Measurements from ENCODE around the gene NR2F1-AS1.
"Not testable (repeated sequence)": the region's sequence is repeated elsewhere in the genome, so short reads cannot be mapped to it uniquely, and the experiment has no call there.

The NR2F1-AS1 gene

DNA sequence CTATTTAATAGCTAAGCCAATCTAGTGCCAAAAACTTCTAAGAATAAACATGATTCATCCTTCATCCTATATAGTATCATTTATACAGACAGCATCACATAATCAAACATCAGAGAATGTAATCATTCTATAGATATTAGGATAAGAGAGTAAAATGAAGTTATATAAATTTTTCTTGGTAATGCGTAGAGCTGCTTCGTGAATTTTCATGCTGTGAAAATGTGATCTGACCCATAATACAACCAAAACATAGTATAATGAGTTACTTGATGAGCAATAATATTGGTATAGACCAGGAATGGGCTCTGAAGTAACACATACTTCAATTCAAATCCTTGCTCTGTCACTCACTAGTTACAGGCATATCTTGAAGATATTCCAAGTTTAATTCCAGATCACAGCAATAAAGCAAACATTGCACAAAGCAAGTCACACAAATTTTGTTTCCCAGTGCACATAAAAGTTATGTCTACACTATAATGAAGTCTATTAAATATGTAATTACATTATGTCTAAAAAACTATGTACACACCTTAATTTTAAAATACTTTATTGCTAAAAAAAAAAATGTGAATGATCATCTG is 23.9 kb downstream of the NR2F1-AS1 start:
- DNase-seq (ENCODE audit: low read depth, low spot score): no peak

DNA sequence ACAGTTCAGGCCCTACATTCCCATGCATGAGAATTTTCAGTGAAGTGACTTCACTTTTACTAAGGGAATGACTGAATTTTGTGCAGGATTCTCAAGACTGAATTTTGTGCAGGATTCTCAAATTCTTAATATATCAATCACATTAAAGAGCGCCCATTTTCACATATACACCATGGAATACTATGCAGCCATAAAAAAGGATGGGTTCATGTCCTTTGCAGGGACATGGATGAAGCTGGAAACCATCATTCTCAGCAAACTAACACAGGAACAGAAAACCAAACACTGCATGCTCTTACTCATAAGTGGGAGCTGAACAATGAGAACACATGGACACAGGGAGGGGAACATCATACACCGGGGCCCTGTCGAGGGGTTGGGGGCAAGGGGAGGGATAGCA is 31.4 kb downstream of the NR2F1-AS1 start:
- H3K27ac ChIP-seq; DNase-seq (ENCODE audit: low read depth, low spot score): not testable (repeated sequence)

More for the DNA sequence above, 23.9 kb downstream of the NR2F1-AS1 start:
- H3K27ac ChIP-seq: no peak overlapping the region

DNA sequence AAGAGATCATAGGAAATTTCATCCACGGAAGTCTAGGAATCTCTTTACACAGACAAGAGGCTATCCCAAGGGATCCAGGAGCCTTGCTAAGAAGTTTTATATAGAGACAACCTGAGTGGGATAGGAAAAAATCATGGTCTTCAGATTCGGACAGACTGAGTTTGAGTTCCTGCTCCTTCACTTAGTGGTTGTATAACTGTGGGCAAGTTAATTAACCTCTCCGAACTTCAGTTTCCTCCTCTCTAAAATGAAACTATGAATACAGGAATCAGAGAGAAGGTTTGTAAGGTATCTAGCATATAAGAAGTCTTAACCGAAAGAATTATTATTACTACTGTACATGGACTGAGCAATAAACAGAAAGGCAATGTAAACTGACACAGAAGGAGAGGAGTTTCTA is 35.1 kb downstream of the NR2F1-AS1 start:
- DNase-seq (ENCODE audit: low read depth, low spot score): no peak
- H3K27ac ChIP-seq: no peak overlapping the region

DNA sequence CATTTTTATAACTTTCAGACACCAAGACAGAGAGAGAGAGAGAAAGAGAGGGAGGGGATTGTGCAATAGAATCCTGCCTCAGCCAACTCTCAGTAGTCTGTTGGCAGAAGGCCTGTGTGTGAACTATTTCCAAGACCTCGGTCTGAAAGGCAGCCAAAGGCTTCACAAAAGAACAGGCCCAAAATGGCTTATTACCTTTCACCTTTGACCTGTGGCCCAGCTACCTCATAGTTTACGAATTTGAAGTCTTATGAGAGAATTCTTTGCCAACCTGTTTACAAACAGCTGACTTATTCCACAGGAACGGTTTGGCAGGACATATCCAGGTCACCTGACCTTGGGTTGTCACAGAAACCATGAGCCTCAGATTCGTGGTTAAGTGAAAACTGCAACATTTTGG is 48.6 kb downstream of the NR2F1-AS1 start:
- DNase-seq (ENCODE audit: low read depth, low spot score): peak; percentile 8

DNA sequence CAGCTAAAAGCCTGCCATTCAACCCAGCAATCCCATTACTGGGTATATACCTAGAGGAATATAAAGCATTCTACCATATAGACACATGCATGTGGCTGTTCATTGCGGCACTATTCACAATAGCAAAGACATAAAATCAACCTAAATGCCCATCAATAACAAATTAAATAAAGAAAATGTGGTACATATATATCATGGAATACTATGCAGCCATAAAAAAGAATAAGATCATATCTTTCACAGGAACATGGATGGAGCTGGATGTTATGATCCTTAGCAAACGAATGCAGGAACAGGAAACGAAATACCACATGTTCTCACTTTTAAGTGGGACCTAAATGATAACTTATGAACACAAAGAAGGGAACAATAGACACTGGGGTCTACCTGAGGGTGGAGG is 59.2 kb downstream of the NR2F1-AS1 start:
- not testable (repeated sequence) for DNase-seq (ENCODE audit: low read depth, low spot score); H3K27ac ChIP-seq

More for the DNA sequence above, 48.6 kb downstream of the NR2F1-AS1 start:
- H3K27ac ChIP-seq: no peak overlapping the region

DNA sequence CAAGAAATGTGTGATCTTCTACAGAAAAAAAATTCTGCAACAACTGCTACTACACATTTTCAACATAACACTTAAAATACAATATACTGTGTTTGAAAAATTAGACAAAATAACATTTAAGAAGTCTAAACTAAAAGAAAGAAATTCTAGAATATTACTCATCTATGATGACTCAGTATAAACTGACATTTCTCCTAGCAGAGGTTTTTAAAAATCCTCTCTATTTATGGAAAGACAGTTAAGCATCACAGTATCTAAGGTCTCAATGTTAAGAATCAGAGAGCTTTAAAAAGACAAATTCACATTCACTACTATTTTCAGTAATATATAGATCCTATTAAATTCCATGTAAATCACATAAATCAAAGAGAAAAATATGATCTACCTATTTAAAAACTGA is 61.3 kb downstream of the NR2F1-AS1 start:
- H3K27ac ChIP-seq: no peak overlapping the region
- no peak for DNase-seq (ENCODE audit: low read depth, low spot score)

DNA sequence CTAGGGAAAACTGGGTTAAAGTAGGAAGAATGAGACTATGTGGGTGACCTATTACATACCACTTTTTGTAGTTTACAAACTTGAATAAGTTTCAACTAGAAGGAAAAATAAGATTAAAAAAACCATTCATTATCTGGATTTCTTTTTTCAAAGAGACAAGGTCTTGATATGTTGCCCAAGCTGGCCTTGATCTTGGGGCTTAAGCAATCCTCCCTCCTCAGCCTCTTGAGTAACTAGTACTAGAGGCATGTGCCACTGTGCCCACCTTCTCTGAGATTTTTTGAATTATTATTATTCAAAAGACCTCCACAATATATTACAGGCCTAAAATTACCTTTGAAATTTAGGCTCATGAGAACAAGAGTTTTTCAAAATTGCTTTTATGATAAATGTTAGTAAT is 63.2 kb downstream of the NR2F1-AS1 start:
- DNase-seq (ENCODE audit: low read depth, low spot score): no peak
- no peak overlapping the region for H3K27ac ChIP-seq

DNA sequence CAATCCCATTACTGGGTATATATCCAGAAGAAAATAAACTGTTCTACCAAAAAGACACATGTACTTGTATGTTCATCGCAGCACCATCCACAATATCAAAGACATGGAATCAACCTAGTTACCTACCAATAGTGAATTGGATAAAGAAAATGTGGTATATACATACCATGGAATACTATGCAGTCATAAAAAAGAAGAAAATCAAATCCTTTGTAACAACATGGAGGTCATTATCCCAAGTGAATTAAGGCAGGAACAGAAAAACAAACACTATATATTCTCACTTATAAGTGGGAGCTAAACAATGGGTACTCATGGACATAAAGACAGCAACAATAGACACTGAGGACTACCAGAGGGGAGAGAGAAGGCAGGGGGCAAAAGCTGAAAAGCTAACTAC is 67.7 kb downstream of the NR2F1-AS1 start:
- H3K27ac ChIP-seq: no peak overlapping the region
- no peak for DNase-seq (ENCODE audit: low read depth, low spot score)

DNA sequence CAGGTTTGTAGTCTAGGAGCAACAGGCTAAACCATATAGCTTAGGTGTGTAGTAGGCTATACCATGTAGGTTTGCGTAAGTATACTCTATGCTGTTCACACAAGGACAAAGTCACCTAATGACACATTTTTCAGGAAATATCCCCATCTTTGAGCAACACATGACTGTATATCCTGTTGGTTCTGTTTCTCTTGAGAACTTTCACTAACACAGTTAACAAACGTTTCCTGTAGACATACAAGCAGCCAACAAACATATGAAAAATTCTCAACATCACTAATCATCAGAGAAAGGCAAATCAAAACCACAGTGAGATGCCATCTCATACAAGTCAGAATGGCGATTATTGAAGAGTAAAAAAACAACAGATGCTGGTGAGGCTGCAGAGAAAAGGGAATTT is 68.2 kb downstream of the NR2F1-AS1 start:
- peak; percentile 34 for DNase-seq (ENCODE audit: low read depth, low spot score)
- H3K27ac ChIP-seq: no peak overlapping the region

DNA sequence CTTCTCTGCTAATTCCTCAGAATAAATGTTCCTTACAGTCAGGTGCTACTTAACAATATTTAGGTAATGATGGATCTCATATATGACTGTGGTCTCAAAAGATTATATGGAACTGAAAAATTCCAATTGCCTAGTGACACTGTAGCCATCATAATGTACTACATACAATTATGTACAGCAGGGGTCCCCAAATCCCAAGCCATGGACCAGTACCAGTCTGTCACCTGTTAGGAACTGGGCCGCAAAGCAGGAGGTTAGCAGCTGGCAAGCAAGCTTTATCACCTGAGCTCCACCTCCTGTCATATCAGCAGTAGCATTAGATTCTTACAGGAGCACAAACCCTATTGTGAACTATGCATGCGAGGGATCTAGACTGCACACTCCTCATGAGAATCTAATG is 69.6 kb downstream of the NR2F1-AS1 start:
- no peak for DNase-seq (ENCODE audit: low read depth, low spot score)
- no peak overlapping the region for H3K27ac ChIP-seq

DNA sequence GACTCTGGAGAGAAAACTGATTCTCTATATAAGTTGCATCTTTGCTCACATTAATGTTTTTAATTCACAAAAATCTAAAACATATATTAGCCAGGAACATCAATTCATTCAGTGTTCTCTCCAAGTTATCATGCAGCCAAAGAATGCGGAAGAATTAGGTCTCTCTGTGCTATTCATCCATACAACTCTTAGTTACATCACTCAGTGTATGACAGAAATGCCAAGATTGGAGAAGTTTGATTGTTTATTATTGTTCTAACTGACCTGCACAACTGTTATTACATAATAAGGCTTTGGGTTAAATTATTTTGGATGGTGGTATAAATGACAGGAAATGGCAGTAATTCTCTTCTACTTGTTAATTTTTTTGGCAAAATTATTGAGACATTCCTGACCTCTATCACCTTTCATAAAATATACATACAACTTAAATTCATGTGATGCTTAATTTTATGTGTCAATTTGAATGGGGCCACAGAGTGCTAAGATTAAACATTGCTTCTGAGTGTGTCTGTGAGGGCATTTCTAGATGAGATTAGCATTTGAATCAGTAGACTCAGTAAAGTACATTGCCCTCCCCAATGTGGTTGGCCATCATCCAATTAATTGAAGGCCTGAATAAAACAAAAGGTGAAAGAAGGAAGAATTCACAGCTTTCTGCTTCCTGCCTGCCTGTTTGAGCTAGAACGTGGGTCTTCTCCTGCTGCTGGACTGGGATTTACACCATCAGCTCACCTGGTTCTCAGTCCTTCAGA is 70.2 kb downstream of the NR2F1-AS1 start:
- no peak overlapping the region for H3K27ac ChIP-seq
- no peak for DNase-seq (ENCODE audit: low read depth, low spot score)

DNA sequence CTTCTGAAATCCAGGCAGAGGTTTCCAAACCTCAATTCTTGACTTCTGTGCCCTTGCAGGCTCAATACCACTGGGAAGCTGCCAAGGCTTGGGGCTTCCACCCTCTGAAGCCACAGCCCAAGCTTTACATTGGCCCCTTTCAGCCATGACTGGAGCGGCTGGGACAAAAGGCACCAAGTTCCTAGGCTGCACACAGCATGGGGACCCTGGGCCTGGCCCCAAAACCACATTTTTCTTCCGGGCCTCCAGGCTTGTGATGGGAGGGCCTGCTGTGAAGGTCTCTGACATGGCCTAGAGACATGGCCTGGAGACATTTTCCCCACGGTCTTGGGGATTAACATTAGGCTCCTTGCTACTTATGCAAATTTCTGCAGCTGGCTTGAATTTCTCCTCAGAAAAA is 75.5 kb downstream of the NR2F1-AS1 start:
- not testable (repeated sequence) for DNase-seq (ENCODE audit: low read depth, low spot score); H3K27ac ChIP-seq

DNA sequence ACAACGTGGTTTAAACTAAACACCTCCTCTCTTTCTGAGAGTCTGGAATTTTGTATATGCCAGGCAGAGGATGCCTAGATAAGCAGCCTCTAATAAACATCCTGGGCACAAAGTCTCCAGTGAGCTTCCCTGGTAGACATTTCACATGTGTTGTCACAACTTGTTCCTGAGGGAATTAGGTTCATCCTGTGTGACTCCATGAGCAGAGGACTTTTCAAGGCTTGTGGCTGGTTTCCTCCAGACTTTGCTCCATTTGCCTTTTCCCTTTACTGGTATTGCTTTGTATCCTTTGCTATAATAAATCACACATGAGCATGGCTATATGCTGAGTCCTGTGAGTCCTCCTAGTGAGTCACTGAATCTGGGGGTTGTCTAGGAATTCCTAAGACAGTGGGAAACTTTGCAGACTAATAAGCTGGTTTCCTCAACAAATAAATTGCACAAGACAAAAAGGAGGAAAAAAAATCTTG is 77.4 kb downstream of the NR2F1-AS1 start:
- peak; percentile 55 for DNase-seq (ENCODE audit: low read depth, low spot score)
- peak overlapping the region; percentile 6 for H3K27ac ChIP-seq

DNA sequence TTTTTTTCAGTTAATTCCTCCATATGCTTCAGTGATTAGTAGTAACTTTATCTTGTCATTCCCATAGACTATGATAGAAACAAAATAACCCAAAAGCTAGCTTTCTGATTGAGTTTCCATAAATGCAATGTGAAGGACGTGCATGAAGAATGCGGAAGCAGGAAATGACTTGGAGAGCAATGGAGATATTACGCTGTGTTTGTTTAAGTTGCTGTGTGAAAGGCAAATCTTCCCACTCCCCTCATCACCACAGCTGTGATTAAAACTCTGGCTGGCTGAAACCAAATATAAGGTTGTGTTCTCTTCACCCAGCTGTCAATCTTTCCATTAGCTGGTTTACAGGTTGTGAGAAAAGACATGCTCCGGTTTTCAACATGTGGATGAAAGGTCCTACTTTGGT is 83.9 kb downstream of the NR2F1-AS1 start:
- no peak overlapping the region for H3K27ac ChIP-seq
- no peak for DNase-seq (ENCODE audit: low read depth, low spot score)

DNA sequence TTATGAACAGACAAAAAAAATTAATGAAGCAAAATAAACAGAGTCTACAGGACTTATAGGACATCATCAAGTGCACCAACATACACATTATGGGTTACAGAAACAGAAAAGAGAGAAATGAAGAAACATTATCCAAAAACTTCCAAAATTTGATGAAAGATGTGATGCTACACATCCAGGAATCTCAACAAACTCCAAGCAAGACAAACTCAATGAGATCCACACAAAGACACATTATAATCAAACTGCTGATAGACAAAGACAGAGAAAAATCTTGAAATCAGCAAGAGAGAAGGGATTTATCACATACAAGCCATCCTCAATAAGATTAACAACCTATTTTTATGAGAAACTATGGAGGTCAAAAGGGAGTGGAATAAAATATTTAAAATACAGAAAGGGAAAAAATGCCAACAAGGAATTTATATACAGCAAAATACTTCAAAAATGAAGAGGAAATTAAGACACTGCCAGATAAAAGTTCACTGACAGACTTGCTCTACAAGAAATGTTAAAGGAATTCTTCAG is 101.0 kb downstream of the NR2F1-AS1 start:
- H3K27ac ChIP-seq: no peak overlapping the region
- DNase-seq (ENCODE audit: low read depth, low spot score): no peak

DNA sequence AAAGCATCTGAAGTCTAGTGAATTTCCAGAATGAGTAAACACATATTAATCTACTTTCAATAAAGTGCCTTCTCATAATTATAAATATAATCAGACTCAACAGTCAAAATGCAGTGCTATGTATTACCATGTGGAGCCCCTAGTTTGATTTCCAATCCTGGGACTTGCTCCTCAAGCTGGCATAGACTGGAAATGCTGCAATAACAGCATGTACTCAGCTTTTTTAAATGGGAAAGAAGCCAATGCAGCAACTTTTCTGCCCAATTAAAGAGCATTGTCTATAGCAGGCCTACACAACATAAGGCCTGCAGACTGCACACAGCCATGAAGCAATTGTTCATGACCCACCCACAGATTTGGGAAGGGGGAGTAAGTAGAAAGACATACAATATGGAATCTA is 103.2 kb downstream of the NR2F1-AS1 start:
- DNase-seq (ENCODE audit: low read depth, low spot score): no peak
- no peak overlapping the region for H3K27ac ChIP-seq

DNA sequence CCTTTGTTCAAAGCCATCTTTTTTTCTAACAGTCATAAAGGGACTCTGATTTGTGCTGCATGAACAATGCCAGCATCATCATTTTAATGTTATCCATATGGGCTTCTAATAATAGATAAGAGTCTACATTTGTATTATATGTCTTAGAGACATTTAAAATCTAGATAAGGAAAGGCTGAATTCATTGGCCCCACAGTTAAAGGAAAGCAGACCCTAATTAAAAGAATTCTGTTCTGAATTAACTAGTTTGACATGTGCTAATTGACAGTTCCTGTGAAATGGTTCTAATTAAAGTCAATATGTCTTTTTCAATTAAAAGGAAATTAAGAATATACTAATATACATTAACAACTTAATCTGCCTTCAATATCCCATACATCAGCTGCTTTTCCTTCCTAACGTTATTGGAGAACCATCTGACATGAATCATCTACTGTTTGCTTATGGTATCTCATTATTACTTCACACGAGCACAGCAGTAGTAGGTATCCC is 104.7 kb downstream of the NR2F1-AS1 start:
- no peak overlapping the region for H3K27ac ChIP-seq
- no peak for DNase-seq (ENCODE audit: low read depth, low spot score)

DNA sequence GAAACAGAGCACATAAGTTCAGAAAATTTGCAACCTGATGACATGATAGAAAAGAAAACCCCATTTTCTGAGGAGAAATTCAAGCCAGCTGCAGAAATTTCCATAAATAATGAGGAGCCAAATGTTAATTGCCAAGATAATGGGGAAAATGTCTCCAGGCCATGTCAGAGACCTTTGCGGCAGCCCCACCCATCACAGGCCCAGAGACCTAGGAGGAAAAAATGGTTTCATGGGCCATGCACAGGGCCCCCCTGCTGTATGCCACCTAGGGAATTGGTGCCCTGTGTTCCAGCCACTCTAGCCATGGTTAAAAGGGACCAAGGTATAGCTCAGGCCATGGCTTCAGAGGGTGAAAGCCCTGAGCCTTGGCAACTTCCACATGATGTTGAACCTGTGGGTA is 118.1 kb downstream of the NR2F1-AS1 start:
- H3K27ac ChIP-seq: no peak overlapping the region
- no peak for DNase-seq (ENCODE audit: low read depth, low spot score)

DNA sequence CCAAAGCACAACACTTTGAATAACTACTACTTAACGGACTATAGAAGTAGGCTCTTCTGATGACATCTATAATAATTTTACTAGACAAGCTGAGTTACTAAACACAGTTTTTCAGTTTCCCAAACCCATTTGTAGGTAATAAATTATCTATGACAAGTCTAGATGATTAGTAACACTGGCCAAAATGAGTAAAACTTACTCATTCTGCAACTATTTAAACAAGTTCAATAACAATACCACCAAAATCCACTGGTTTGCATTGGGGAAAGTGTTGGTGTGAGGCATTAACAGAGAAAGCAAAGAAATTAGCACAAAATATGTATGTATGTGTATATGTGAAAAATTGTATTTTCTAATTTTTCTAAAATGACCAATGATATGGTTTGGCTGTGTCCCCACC is 119.3 kb downstream of the NR2F1-AS1 start:
- no peak for DNase-seq (ENCODE audit: low read depth, low spot score)
- H3K27ac ChIP-seq: no peak overlapping the region

DNA sequence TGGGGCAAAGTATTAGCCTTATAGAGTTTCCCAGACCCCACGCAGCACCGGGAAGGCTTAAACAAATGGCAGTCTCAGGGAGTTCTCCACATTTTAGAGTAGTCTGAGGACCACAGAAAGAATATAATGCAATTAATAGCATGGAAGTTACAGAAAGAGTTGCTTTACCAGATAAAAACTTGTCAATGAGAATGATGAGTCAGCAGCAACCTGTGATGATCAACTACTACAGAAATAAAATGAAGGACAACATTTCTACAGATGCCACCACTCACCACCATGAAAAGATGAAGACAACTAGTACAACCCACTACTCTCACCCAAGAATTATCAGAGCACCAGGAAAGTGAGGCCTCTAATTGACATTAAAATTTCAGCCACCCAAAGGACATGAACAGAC is 120.7 kb downstream of the NR2F1-AS1 start:
- DNase-seq (ENCODE audit: low read depth, low spot score): no peak
- no peak overlapping the region for H3K27ac ChIP-seq

DNA sequence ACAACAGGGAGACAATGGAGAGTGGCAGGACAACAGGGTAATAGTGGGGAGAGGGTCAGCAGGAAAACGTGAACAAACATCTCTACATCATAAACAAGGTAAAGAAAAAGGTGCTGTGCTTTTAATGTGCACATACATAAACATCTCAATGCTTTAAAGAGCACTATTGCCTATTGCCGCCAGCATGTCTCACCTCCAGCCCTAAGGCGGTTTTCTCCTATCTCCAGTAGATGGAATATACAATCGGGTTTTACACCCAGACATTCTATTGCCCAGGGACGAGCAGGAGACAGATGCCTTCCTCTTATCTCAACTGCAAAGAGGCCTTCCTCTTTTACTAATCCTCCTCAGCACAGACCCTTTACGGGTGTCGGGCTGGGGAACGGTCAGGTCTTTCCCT is 124.2 kb downstream of the NR2F1-AS1 start:
- not testable (repeated sequence) for DNase-seq (ENCODE audit: low read depth, low spot score); H3K27ac ChIP-seq

Measured in epithelial cell of prostate (primary cell).